ENCODE measurements around the gene ROCK2. TPM values are rescaled to one million over a fixed set of nuclear protein-coding genes. Genes with fewer than 3 reads are reported as not detected.
A peak's percentile ranks its signal among the peaks of the same experiment; 100 is the strongest.

ROCK2 gene
- total RNA-seq, 4 donors from 2014 or later, result 21.8 to 54.0 (median 26.6) TPM

GRCh38 chr2:11375025-11375688 is 30.7 kb upstream of the ROCK2 start:
- peak overlapping the region; percentile 26 for H3K4me3 ChIP-seq
- DNase-seq (ENCODE audit: low spot score in 2 of 2), result no peak
- H3K36me3 ChIP-seq, result no peaks in the 10 kb centered on the region
- H3K27ac ChIP-seq, result peak overlapping the region; percentile 76
- WGBS, result 57% methylated on average over 15 of the region's 15 CpGs
- H3K9me3 ChIP-seq, result no peaks in the 10 kb centered on the region
- H3K4me1 ChIP-seq, result peaks cover 23% of the 10 kb centered on the region
- TF ChIP-seq CTCF (IDR thresholded peaks at IDR 0.05) (no peak), POLR2A (IDR thresholded peaks at IDR 0.05) (no peak), EP300 (IDR thresholded peaks at IDR 0.05) (no peak), POLR2AphosphoS5 (IDR thresholded peaks at IDR 0.05) (no peak)
- no peaks in the 10 kb centered on the region for H3K27me3 ChIP-seq

GRCh38 chr2:11373096-11373495 is 28.7 kb upstream of the ROCK2 start:
- Histone ChIP-seq H3K9me3 (no peaks in the 10 kb centered on the region), H3K4me1 (peaks cover 27% of the 10 kb centered on the region), H3K27ac (no peak overlapping the region), H3K27me3 (no peaks in the 10 kb centered on the region), H3K4me3 (no peak overlapping the region), H3K36me3 (no peaks in the 10 kb centered on the region)
- WGBS, result 94% methylated on average over 4 of the region's 4 CpGs
- DNase-seq (ENCODE audit: low spot score in 2 of 2), result no peak
- TF ChIP-seq POLR2AphosphoS5 (IDR thresholded peaks at IDR 0.05) (no peak), CTCF (IDR thresholded peaks at IDR 0.05) (no peak), EP300 (IDR thresholded peaks at IDR 0.05) (no peak), POLR2A (IDR thresholded peaks at IDR 0.05) (no peak)

- no peak overlapping the region for H3K27ac ChIP-seq
- H3K27me3 ChIP-seq, result no peaks in the 10 kb centered on the region
- H3K4me1 ChIP-seq, result peaks cover 37% of the 10 kb centered on the region
- no peaks in the 10 kb centered on the region for H3K9me3 ChIP-seq
- TF ChIP-seq EP300 (IDR thresholded peaks at IDR 0.05), result no peak
- TF ChIP-seq CTCF (IDR thresholded peaks at IDR 0.05), result no peak
- no peak for TF ChIP-seq POLR2AphosphoS5 (IDR thresholded peaks at IDR 0.05)
- TF ChIP-seq POLR2A (IDR thresholded peaks at IDR 0.05), result no peak
- 82% methylated on average over 15 of the region's 17 CpGs for WGBS
- no peak for DNase-seq (ENCODE audit: low spot score in 2 of 2)
- H3K36me3 ChIP-seq, result no peaks in the 10 kb centered on the region
- no peak overlapping the region for H3K4me3 ChIP-seq
Measured at GRCh38 chr2:11371092-11371937, 26.9 kb upstream of the ROCK2 start.

GRCh38 chr2:11370377-11371091 is 26.1 kb upstream of the ROCK2 start:
- Histone ChIP-seq H3K27me3 (no peaks in the 10 kb centered on the region), H3K4me3 (no peak overlapping the region), H3K27ac (no peak overlapping the region), H3K4me1 (peaks cover 38% of the 10 kb centered on the region), H3K9me3 (no peaks in the 10 kb centered on the region), H3K36me3 (no peaks in the 10 kb centered on the region)
- no peak for TF ChIP-seq POLR2AphosphoS5 (IDR thresholded peaks at IDR 0.05)
- no peak for TF ChIP-seq EP300 (IDR thresholded peaks at IDR 0.05)
- TF ChIP-seq POLR2A (IDR thresholded peaks at IDR 0.05), result no peak
- TF ChIP-seq CTCF (IDR thresholded peaks at IDR 0.05), result no peak
- 77% methylated on average over 8 of the region's 10 CpGs for WGBS
- DNase-seq (ENCODE audit: low spot score in 2 of 2), result no peak
